SK-N-SH (cell line): Measurements from ENCODE around the gene BBS9. TPM values are rescaled to one million over a fixed set of nuclear protein-coding genes. Genes with fewer than 3 reads are reported as not detected.
"Not testable (repeated sequence)": the region's sequence is repeated elsewhere in the genome, so short reads cannot be mapped to it uniquely, and the experiment has no call there.

Experiments
- CTCF ChIA-PET: fragments of 300-600, 350-600 bp; formaldehyde crosslinking; extraction: SDS; loops from one replicate; lab custom pipeline; 2021; lab: Yijun Ruan, JAX
- POLR2A ChIA-PET: fragments of 350-600 bp; sonication (Branson Sonifier 250); formaldehyde crosslinking; extraction: SDS; loops from one replicate; lab custom pipeline; 2020; ENCODE audit warnings: antibody characterized with exemption, inconsistent platforms; lab: Yijun Ruan, JAX
- DNase-seq: peaks from one replicate; pipeline ENCODE4 v3.0.0; 2012
- H2AFZ ChIP-seq: fragments of 200-600 bp; sonication (generic); 2 replicates; pipeline ENCODE4 v1.8.1; 2016; ENCODE audit warnings: antibody characterized with exemption, mild to moderate bottlenecking, low read depth
- H3F3A ChIP-seq: fragments of 200-600 bp; sonication (generic); replicated peaks from 2 replicates; pipeline ENCODE3; 2016; ENCODE audit warnings: antibody characterized with exemption, mild to moderate bottlenecking; ENCODE audit not compliant: insufficient read depth
- H3K27ac ChIP-seq, 2 experiments: fragments of 200-500 bp in 1 of 2; fragments of 200-600 bp in 1 of 2; sonication (Bioruptor generic) in 1 of 2; sonication (generic), shearing (Covaris generic) in 1 of 2; 2 replicates each; pipeline versions ENCODE4 v1.5.1 to v1.6.1; 2014 to 2016; ENCODE audit warnings: low read depth in 2 of 2, inconsistent platforms in 1 of 2, low read length in 1 of 2, mild to moderate bottlenecking in 1 of 2, mixed read lengths in 1 of 2
- H3K27me3 ChIP-seq: fragments of 200-600 bp; sonication (generic), shearing (Covaris generic); 2 replicates; pipeline ENCODE4 v1.6.1; 2016; ENCODE audit warnings: mixed run types; ENCODE audit not compliant: insufficient read depth
- H3K36me3 ChIP-seq, 2 experiments: fragments of 200-500 bp in 1 of 2; fragments of 200-600 bp in 1 of 2; sonication (Bioruptor generic) in 1 of 2; sonication (generic) in 1 of 2; replicated peaks in 1 of 2; 2 replicates each; pipeline versions ENCODE3 to v1.5.1; 2014 to 2016; ENCODE audit warnings: low read length in 1 of 2, mild to moderate bottlenecking in 1 of 2; ENCODE audit not compliant: insufficient read depth in 2 of 2, control insufficient read depth in 1 of 2
- H3K4me1 ChIP-seq, 2 experiments: fragments of 200-500 bp in 1 of 2; fragments of 200-600 bp in 1 of 2; sonication (Bioruptor generic) in 1 of 2; sonication (generic), shearing (Covaris generic) in 1 of 2; 2 replicates each; pipeline versions ENCODE4 v1.5.1 to v1.6.1; 2014 to 2016; ENCODE audit warnings: low read depth in 1 of 2, low read length in 1 of 2, mixed run types in 1 of 2; ENCODE audit not compliant: insufficient read depth in 2 of 2, control insufficient read depth in 1 of 2
- H3K4me2 ChIP-seq: fragments of 200-600 bp; sonication (generic), shearing (Covaris generic); 2 replicates; pipeline ENCODE4 v1.6.1; 2017; ENCODE audit warnings: mixed run types
- H3K4me3 ChIP-seq, 2 experiments: fragments of 200-500 bp in 1 of 2; fragments of 200-600 bp in 1 of 2; sonication (Bioruptor generic) in 1 of 2; sonication (generic), shearing (Covaris generic) in 1 of 2; 2 replicates each; pipeline versions ENCODE4 v1.5.1 to v1.8.1; 2014 to 2016; ENCODE audit warnings: low read depth in 2 of 2, inconsistent platforms in 1 of 2, low read length in 1 of 2, mild to moderate bottlenecking in 1 of 2, mixed read lengths in 1 of 2, moderate library complexity in 1 of 2
- H3K79me2 ChIP-seq: fragments of 200-600 bp; sonication (generic); 2 replicates; pipeline ENCODE4 v1.8.1; 2017; ENCODE audit warnings: mild to moderate bottlenecking; ENCODE audit not compliant: insufficient read depth
- H3K9ac ChIP-seq: fragments of 200-600 bp; sonication (generic); 2 replicates; pipeline ENCODE4 v1.6.1; 2017; ENCODE audit warnings: mixed run types
- H3K9me2 ChIP-seq: fragments of 200-600 bp; sonication (generic); 2 replicates; pipeline ENCODE4 v1.6.1; 2017; ENCODE audit warnings: mixed run types
- H3K9me3 ChIP-seq: fragments of 200-600 bp; sonication (generic); 2 replicates; pipeline ENCODE4 v1.6.1; 2017; ENCODE audit warnings: mixed run types, mild to moderate bottlenecking, moderate library complexity
- H4K20me1 ChIP-seq: fragments of 200-600 bp; sonication (generic); 2 replicates; pipeline ENCODE4 v1.6.1; 2017; ENCODE audit warnings: mild to moderate bottlenecking, mixed run types; ENCODE audit not compliant: insufficient read depth
- CHD2 ChIP-seq: fragments of 150-350 bp; IDR thresholded peaks from 2 replicates; pipeline ENCODE4 v1.6.1; 2018; ENCODE audit warnings: low read length; ENCODE audit not compliant: partially characterized antibody
- FOSL2 ChIP-seq: IDR thresholded peaks from 2 replicates; pipeline ENCODE4 v1.4.0; 2012; ENCODE audit warnings: low read depth, mild to moderate bottlenecking, moderate library complexity, borderline replicate concordance
- NRF1 ChIP-seq: IDR thresholded peaks from 2 replicates; pipeline ENCODE4 v1.6.1; 2012; ENCODE audit warnings: low read depth, mild to moderate bottlenecking, low read length
- POLR2AphosphoS5 ChIP-seq: IDR thresholded peaks from 2 replicates; pipeline ENCODE4 v1.6.1; 2012; ENCODE audit warnings: low read depth, low read length
- RAD21 ChIP-seq: IDR thresholded peaks from 2 replicates; pipeline ENCODE4 v1.6.1; 2012; ENCODE audit warnings: mild to moderate bottlenecking, low read length
- RCOR1 ChIP-seq: fragments of 150-350 bp; IDR thresholded peaks from 2 replicates; pipeline ENCODE4 v1.6.1; 2017; ENCODE audit warnings: antibody characterized with exemption, low read length
- RFX5 ChIP-seq: IDR thresholded peaks from 2 replicates; pipeline ENCODE4 v1.6.1; 2012; ENCODE audit warnings: mild to moderate bottlenecking, improper control_type of control experiment, low read length
- SMC3 ChIP-seq: IDR thresholded peaks from 2 replicates; pipeline ENCODE4 v1.6.1; 2012; ENCODE audit warnings: low read depth, low read length, improper control_type of control experiment
- TAF1 ChIP-seq: IDR thresholded peaks from 2 replicates; pipeline ENCODE4 v1.6.1; 2012; ENCODE audit warnings: low read depth, mild to moderate bottlenecking, low read length, moderate library complexity, borderline replicate concordance
- USF1 ChIP-seq: IDR thresholded peaks from 2 replicates; pipeline ENCODE4 v1.4.0; 2012; ENCODE audit warnings: low read depth, borderline replicate concordance
- YY1 ChIP-seq: IDR thresholded peaks from 2 replicates; pipeline ENCODE4 v1.4.0; 2012; ENCODE audit warnings: low read depth, mild to moderate bottlenecking
- WGBS: methylation state at CpG from one replicate; pipeline ENCODE4 v1.1.6; 2017; ENCODE audit warnings: low lambda C conversion rate; 5-methylcytosine and 5-hydroxymethylcytosine counted together
- polyA plus RNA-seq, 3 experiments: library from polyadenylated mRNA; depleted of rRNA; stranded (reverse); fragments of >200 nt; gene quantifications; 2 replicates each; pipeline ENCODE4 v1.2.3, GENCODE V29; 2012

BBS9 gene
- polyA plus RNA-seq, 1 of the 3 experiments (the other 2 are of a cell fraction), result 7.5 TPM

- DNase-seq, result no peak
- Histone ChIP-seq H3K4me2 (no peak overlapping the region), H3K79me2 (no peaks in the 10 kb centered on the region), H3K4me3 (no peak overlapping the region), H3K27ac (no peak overlapping the region), H3K36me3 (no peaks in the 10 kb centered on the region), H3F3A (no peaks in the 10 kb centered on the region), H3K27me3 (no peaks in the 10 kb centered on the region), H3K9me3 (no peaks in the 10 kb centered on the region), H3K9me2 (no peaks in the 10 kb centered on the region), H3K4me1 (peaks cover 0 to under 1% of the 10 kb centered on the region in 2 experiments; a peak in 1 of 4 replicates), H2AFZ (no peak overlapping the region), H3K9ac (no peak overlapping the region), H4K20me1 (no peaks in the 10 kb centered on the region)
- TF ChIP-seq TAF1, result no peak
- TF ChIP-seq YY1, result no peak
- TF ChIP-seq RFX5, result no peak
- no peak for TF ChIP-seq CHD2
- 77% methylated on average over 1 of the region's 1 CpG for WGBS
- ChIA-PET POLR2A (no interaction called here), CTCF (interaction anchor here (0.6 to 0.8 kb wide), 2 partner anchors 80 to 455 kb away, joined by 3 read pairs; no protein-coding TSS in a partner anchor)
Observed at GRCh38 chr7:33477719-33478480, 348.5 kb downstream of the BBS9 start.

GRCh38 chr7:33484476-33484875, 355.1 kb downstream of the BBS9 start:
- H3K27ac ChIP-seq, H3F3A ChIP-seq, H3K4me3 ChIP-seq, H2AFZ ChIP-seq, H3K27me3 ChIP-seq, H4K20me1 ChIP-seq, POLR2A ChIA-PET, H3K9ac ChIP-seq, DNase-seq, H3K79me2 ChIP-seq, H3K4me2 ChIP-seq, H3K9me2 ChIP-seq, H3K9me3 ChIP-seq, H3K36me3 ChIP-seq, H3K4me1 ChIP-seq: not testable (repeated sequence)
- CTCF ChIA-PET, result interaction anchor here (1.1 kb wide), 1 partner anchor 448 kb away, joined by 3 read pairs; no protein-coding TSS in a partner anchor
- WGBS, result 80% methylated on average over 1 of the region's 1 CpG

GRCh38 chr7:33485747-33486493, 356.6 kb downstream of the BBS9 start:
- ChIA-PET POLR2A (no interaction called here), CTCF (interaction anchor here (1.4 kb wide), 2 partner anchors 11 to 27 kb away, joined by 4 to 5 read pairs; no protein-coding TSS in a partner anchor)
- H3K27me3 ChIP-seq, result no peaks in the 10 kb centered on the region
- H3K4me2 ChIP-seq, result no peak overlapping the region
- no peaks in the 10 kb centered on the region for H3K9me2 ChIP-seq
- no peak for TF ChIP-seq FOSL2
- TF ChIP-seq RAD21, result no peak
- TF ChIP-seq RCOR1, result no peak
- no peak for TF ChIP-seq CHD2
- no peak for TF ChIP-seq USF1
- TF ChIP-seq SMC3, result no peak
- TF ChIP-seq POLR2AphosphoS5, result no peak
- no peak for TF ChIP-seq NRF1
- H3K79me2 ChIP-seq, result no peaks in the 10 kb centered on the region
- no peak for DNase-seq
- no peaks in the 10 kb centered on the region for H3K9me3 ChIP-seq
- no peaks in the 10 kb centered on the region for H3F3A ChIP-seq
- 76% methylated on average over 4 of the region's 4 CpGs for WGBS
- H3K4me3 ChIP-seq, result no peak overlapping the region
- H3K4me1 ChIP-seq, result peaks cover 0 to 4% of the 10 kb centered on the region in 2 experiments; a peak in 1 of 4 replicates
- H2AFZ ChIP-seq, result no peak overlapping the region
- no peaks in the 10 kb centered on the region for H3K36me3 ChIP-seq
- H3K9ac ChIP-seq, result no peak overlapping the region
- H4K20me1 ChIP-seq, result no peaks in the 10 kb centered on the region
- no peak overlapping the region for H3K27ac ChIP-seq
